CD1c-positive myeloid dendritic cell (primary cell): Measurements from ENCODE around the gene TBC1D21.
"Not testable (repeated sequence)": the region's sequence is repeated elsewhere in the genome, so short reads cannot be mapped to it uniquely, and the experiment has no call there.

Source experiments
- DNase-seq: peaks from one replicate; pipeline ENCODE4 v3.0.0-alpha.2; 2016; ENCODE audit errors: extremely low spot score

TBC1D21 gene

DNA sequence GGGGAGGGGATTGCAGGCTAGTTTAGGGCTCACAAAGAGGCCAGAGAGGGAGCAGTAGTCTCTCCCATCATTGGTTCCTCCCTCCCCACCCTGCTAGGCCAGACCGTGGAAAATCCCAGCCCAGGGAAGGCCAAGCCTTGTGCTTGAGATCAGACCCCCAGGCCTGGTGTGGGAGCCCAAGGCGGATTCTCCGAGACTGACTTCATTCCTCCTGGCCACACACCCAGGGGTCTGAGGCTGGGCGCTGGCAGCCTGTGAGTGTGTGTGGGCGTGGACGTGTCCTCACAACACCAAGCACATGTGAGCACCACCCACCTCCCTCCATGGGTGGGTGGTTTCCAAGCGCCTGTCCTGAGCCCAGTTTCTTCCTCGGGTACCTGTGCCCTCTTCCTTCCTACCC is 57.0 kb downstream of the TBC1D21 start:
- DNase-seq = no peak

DNA sequence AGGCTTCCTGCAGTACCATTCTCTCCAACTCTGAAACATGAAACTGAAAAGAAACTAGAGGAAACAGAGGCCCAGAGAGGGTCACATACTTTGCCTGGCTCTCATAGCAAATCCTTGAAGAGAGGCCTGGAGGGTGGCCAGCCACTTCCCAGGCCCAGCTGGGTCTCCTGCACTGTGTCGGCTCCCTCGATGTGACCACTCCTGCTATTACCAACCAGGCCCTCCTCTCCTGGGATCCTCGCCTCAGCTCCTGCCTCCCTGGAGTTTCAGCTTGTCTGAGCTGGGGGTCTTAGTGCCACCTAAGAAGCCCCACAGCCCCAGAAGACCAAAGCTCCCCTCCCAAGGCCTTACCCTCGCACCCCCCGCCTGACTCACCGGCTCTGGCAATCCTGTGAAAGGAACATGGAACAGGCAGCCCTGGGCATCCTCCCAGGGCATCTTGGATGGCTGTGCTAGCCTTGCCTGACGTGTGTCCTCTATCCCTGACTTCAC is 57.5 kb downstream of the TBC1D21 start:
- no peak for DNase-seq

DNA sequence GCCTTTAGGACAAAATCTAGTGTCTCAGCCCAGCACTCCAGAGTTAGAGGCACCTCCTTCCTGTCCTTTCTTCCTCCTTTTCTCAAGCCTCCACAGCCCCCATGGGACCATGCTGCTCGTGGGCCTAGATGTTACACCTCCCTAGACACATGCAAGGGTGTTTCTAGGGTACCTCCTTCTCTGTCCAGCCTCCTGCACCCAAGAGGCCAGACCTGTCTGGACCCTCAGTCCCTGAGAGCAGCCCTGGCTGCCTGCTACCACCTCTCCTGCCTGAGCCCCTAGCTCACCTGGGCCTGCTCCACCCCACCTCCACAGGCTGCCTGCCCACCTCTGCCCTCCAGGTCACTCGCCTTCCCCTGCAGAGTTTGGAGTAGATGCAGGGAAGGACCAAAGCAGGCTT is 58.1 kb downstream of the TBC1D21 start:
- no peak for DNase-seq

DNA sequence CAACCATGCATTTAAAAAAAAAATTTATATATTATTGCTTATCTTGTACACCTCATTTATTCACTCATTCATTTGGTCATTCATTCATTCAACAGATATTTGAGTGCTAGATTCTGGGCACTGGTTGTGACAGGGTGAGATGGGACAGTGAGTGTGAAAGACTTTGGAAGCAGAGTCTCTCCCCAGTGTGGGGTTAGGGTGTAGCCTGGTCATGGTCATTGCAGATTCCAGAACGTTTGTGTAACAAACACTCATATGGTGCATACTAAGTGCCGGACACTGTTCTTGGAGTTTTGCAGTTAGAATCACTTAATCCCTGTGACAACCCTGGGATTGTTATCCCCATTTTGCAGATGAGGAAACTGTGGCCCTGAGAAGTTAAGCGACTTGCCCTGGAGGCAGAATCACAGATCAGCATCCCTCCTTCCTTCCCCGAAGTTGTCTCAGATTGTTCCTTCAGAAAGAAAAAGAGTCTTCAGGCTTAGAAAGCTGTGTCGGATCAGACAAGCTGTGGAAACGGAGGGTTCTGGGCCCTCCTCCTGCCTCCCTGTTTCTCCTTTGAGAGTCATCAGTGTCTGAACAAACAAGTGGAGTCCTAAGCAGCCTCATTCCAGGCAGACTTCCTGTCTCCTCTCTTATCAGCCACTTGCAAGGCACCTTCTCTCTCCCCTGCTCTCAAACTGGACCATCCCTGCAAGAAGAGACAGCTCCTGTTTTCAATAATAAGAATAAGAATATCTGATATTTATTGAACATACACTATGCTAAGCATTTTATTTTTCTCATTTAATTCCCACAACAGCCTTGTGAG is 59.2 kb downstream of the TBC1D21 start:
- DNase-seq = no peak

DNA sequence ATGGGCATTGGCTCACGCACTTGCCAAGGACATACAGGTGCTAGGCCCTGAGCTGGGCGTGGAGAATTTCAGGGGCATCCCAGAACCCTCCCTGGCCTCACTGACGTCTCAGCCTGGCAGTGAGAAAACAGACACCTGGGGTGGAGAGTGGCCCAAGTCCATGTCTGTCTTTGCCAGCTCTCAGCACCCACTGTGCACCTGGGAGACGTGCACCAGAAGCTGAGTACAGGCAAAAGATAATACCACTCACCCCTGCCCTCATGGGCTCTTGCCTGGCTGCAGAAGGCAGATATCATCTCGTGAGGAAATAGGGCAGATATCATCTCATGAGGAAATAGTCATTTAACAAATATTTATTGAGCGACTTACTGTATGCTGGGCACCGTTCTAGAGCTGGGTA is 60.9 kb downstream of the TBC1D21 start:
- DNase-seq = no peak

DNA sequence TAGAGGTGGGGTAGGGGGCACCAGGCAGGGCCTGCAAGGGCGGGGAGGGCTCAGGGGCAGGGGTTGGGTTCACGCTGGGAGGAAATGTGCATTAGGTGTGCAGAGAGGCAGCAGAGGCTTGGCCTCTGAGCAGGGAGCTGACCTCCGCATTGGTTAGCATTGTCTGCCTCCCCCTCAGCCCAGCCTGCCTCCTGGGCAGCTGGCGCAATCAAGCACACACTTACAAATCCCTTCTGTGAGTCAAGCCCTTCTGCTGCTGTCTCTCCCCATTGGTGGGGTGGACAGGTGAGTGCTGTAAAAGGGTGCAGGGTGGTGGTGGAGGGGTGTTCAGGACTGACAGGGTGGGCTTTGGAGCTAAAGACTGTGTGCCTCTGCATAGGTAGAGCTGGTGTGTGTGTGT is 62.2 kb downstream of the TBC1D21 start:
- DNase-seq = no peak

DNA sequence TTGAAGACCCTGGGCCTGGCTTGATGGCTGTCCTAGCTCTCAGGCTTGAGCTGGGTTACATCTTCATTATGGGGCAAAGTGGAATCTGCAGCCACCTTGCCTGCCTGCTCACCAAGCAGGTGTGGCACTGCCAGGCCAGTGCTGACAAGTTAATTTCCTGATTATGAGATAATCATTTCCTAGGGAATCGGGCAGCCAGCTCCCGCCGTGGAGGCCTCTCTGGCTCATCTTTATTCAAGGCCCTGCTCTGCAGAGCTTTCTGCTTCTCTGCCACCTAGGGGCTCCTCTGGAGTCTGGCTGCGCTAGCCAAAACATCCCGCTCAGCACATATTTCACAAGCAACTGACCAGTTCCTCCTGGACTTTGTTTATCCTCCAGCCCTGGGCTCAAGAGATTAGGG is 62.8 kb downstream of the TBC1D21 start:
- no peak for DNase-seq

DNA sequence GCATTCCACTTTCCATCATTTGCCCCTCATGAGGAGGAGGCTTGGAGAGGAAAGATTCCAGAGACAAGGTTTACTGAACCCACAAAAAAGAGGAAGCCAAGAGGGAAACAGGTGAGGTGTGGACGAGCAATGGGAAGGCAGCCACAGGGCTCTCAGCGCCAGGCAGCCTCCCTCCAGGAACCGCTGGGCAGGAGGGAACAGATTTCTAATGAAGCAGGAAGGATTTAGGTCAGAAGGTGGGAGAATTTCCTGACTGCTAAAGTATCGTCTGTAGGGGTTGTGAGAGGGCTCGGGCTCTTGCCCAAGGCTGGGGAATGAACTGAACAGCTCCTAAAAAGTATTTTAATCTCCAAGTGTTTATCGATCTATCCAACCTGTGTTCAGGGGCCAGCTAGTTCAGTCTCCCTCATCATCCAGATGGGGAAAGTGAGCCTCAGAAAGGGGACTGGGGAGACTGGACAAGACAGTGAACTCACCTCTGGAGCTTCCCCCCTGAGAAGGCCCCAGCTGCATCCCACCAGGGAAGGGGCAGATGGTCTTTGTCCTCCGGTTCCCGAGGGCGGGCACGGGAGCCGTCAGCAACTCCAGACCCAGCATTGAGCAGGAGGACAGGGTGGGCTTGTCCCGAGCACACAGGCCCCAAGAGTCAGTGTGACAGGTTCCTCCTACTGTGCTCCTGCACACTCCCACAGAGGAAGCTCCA is 63.4 kb downstream of the TBC1D21 start:
- DNase-seq = no peak

DNA sequence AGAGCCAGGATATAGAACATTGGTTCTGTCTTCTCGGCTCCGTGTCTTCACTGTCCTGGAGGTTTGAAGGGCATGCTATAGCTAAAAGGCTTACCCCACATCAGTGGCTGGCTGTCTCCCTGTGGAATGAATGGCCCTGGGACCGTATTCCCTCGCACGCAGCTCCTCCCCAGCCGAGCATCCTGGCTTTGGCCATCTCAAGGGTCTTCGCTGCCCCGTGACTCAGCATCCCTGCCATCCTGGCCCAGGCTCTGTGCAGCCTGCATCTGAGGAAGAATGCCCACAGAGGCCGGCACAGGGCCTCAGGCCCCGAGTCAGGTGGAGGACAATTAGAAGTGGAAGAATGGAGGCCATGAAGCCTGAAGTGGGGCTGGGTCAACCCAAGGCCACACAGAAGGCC is 63.9 kb downstream of the TBC1D21 start:
- no peak for DNase-seq

DNA sequence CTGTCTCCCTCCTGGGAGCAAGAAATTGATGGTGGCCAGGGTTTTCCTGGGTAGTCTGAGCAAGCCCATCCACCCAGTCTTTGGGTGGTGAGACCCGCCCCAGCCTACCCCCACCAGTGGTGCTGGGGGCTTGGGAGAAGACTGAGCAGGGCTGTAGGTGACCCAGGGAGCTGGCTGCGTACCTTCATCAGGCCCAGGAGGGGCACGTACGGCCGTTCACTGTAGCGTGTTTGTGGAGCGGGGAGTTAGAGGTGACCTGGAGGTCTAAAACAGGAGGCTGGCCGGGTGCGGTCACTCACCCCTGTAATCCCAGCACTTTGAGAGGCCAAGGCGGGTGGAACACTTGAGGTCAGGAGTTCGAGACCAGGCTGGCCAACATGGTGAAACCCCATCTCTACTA is 64.4 kb downstream of the TBC1D21 start:
- DNase-seq = no peak

DNA sequence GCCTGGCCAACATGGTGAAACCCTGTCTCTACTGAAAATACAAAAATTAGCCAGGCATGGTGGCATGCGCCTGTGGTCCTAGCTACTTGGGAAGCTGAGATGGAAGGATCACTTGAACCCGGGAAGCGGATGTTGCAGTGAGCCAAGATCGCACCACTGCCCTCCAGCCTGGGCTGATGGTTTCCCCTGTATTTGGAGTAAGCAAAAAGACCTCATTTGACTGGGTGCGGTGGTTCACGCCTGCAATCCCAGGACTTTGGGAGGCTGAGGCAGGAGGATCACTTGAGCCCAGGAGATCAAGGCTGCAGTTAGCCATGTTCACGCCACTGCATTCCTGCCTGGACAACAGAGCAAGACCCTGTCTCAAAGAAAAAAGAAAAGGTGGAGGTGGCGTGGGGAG is 65.2 kb downstream of the TBC1D21 start:
- DNase-seq = not testable (repeated sequence)
